GM21447 (cell line): Measurements from ENCODE around the gene TXNIP.
"Not testable (repeated sequence)": the region's sequence is repeated elsewhere in the genome, so short reads cannot be mapped to it uniquely, and the experiment has no call there.

Experiments used
- ATAC-seq: cut with Tn5 transposase; IDR thresholded peaks from one replicate; pipeline ENCODE4 v1.9.1; 2021; ENCODE audit not compliant: unreplicated experiment

Gene TXNIP, protein sequence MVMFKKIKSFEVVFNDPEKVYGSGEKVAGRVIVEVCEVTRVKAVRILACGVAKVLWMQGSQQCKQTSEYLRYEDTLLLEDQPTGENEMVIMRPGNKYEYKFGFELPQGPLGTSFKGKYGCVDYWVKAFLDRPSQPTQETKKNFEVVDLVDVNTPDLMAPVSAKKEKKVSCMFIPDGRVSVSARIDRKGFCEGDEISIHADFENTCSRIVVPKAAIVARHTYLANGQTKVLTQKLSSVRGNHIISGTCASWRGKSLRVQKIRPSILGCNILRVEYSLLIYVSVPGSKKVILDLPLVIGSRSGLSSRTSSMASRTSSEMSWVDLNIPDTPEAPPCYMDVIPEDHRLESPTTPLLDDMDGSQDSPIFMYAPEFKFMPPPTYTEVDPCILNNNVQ

DNA sequence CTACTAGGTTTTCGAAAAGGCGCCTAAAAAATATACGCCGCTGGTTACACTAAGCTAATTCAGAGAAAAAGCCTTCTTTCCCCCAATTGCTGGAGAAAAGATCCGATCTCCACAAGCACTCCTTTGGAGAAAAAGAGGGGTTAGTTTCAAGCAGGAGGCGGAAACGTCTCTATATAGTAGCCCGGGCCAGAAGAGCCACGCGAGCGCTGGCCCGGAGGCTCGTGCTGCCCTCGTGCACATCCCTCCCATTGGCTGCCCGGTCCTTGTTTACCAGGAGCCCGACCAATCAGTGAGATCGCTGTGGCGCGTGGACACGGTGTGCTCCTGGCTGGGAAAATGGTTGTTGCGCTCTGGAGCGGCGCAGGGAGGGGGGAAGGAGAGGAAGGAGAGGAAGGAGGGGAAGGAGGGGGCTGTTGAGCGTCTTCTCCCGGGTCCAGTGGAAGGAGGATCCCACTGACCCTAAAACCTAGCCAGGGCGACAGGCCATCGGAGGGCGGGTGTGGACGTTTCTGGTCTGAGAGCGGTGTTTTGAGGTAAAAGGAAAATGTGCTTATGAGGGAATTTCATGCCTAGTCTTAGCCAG lies at the start of gene TXNIP:
TXNIP (minus strand) TSS at position 147 of the 583 bp plus-strand sequence. CDS start 313 bp downstream, outside the sequence.
- ATAC-seq = peak; percentile 91

DNA sequence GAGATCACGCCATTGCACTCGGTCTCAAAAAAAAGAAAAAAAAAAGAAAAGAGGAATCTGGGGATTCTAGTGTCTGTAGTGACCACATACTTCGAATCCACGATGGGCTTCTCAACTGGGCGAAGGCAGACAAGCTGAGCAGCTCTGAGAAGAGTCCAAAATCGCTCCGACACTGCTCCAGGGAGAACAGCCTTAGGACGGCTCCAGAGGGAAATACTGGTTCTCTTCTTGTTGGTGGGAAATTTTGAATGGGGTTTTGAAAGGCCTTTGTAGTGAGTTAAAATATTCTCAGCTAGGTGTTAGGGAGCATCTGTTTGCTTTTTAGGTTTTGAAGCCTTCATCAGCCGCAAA lies 43.4 kb upstream of the TXNIP start:
- no peak for ATAC-seq

DNA sequence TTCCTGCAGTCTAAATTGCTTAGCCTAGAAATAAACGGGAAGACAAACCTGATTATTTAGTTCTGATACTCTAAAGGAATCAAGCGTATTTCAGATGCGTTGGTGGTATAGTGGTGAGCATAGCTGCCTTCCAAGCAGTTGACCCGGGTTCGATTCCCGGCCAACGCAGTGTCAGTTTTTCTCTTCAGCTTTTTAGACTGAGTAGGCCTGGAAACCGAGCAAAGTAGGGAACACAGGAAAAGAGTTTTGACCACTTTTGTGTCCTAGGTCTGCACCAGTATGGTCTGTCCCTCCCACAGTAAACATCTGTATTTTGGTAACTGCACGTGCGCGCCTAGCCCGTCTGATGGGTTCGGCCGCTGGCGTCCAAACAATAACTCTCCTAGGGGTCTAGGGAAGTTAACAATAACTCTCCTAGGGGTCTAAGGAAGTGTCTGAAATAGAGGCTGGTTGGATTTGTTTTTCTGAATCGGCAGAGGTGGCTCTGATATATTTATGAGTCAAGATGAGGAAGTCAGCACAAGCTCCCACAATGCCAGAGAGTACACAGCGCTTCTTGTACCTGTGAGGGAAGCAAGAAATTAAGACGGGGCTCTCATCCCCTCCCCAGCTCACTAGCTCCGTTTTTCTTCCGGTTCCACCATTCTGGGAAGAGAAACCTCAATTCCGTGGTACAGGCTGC lies 40.7 kb upstream of the TXNIP start:
- ATAC-seq = peak; percentile 33

DNA sequence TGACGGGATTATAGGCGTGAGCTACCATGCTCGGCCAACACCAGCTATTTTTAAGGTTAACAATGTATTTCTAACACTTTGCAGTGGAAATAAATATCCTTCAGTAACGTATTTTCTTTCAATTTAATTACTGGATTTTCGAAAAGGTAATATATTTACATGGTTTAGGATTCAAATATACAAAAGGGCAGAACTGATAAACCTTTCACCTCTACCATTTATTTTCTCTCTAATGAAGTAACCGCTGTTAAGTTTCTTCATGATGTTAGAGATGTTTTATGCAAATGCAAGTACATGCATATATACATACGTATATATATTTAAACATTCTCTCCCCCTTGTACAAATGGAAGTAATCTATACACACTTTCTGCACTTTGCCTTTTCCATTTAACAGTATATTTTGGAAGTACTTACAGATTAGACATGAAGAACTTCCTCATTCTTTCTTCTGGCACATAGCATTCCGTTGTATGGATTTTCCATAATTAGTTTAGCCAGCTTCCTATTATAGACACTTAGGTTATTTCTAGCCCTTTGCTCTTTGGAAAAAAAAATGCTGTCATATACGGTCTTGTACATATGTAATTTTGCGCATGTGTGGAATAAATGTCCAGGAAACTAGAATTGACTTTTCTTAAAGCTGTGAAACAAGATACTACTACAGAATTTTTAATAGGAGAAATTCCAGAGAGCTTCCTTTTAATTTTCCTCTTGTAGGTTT lies 40.0 kb upstream of the TXNIP start:
- ATAC-seq = no peak

DNA sequence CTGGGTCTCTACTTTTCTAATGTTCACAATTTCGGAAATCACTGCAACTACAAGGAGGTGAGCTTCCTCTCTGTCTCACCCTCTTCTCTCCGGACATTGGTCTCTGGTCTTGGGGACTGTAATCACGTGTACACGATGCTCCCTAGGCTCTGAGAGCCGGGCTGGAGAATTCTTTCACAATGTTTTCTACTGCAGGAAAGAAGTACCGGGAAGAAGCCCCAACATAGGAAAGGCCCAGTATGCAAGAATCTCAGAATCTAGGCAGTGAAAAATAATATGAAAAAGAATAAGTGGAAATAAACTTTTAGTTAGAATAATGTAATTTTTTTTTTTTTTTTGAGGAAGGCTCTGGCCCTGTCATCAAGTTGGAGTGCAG lies 38.7 kb upstream of the TXNIP start:
- ATAC-seq = no peak

DNA sequence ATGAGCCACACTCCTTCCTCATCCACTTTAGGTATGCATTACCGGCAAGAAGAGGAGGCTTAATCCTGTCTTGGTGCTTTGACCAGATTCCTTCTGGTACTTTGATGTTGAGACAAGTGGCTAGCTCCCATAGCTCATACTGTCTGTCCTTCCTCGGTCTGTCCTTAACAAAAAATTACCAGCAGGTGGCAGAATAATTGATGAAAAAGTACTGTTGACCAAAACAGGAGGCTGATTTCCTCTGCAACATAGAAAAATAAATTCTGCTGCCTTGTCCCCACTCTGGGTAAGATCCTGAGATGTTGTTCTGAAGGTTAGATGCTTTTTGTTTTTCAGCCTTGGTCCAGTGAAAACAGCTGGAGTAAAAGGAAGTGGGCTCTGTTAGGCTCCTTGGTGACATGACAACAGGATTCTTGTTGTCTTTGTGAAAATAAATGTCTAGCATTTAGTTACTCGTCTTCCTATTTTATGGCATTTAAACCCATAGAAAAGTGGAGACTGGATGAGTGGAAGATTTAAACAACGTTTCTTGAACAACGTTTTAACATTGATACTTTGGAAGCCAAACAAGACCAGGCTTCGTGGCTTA lies 36.3 kb upstream of the TXNIP start:
- ATAC-seq = no peak

DNA sequence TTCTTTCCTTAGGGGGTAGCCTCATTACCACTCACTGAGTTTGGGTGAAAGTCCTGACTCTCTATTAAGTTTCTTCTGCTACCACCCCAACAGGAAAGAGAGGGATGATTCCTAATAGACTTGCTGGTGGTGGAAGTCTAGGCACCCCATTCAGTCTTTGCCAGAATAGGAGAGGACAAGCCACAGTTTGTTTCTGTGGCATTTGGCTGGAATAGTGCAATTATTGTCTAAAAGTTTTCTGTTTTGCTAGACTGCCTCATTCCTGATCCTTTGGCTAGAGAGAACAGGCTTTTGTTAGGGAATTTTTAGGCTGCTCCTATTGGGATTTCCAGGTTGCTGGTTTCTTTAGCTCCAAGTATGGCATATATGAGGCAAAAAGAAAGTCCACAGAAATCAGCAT lies 35.1 kb upstream of the TXNIP start:
- no peak for ATAC-seq

DNA sequence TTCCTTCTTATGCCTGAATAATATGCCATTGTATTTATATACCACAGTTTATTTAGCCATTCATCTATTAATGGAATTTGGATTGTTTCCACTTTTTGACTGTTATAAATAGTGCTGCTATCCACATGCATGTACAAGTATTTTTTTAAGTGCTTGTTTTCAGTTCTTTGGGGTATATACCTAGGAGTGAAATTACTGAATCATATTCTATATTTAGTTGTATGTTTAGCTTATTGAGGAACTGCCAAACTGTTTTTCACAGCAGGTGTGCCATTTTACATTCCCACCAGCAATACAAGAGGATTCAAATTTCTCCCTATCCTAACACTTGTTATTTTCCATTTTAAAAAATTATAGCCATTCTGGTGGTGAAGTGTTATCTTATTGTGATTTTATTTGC lies 32.7 kb upstream of the TXNIP start:
- ATAC-seq = no peak

DNA sequence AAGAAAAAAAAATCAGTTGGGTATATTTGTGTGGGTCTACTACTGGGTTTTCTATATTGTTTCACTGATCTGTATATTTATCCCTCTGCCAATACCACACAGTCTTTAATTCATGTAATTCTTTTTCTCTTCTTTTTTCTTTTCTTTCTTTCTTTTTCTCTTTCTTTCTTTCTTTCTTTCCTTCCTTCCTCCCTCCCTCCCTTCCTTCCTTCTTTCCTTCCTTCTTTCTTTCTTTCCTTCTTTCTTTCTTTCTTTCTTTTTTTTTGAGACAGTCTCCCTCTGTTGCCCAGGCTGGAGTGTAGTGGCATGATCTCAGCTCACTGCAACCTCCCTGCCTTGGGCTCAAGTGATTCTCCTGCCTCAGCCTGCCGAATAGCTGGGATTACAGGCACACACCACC lies 30.3 kb upstream of the TXNIP start:
- ATAC-seq = not testable (repeated sequence)

DNA sequence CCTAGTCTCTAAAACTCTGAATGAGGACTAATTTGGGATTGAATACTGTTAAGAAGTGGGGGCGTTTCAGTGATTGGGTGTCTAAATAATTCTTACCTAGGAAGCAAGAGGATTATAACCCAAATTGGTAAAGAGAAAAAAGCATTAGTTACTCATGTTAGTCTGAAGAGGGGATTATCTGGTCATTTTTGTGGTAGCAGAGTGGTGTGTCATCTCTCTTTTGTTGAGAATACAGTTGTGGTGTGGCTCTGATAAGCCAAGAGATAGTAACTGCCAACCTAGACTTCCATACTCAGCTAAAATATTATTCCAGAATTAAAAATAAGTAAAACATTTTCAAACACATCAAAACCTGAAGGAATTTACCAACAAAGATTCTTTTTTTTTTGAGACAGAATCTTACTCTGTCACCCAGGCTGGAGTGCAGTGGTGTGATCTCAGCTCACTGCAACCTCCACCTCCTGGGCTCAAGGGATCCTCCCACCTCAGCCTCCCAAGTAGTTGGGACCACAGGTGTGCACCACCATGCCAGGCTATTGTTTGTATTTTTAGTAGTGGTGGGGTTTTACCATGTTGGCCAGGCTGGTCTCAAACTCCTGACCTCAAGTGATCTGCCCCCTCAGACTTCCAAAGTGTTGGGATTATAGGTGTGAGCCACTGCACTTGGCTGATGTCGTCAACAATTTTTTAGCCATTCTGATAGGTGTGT lies 29.6 kb upstream of the TXNIP start:
- ATAC-seq = not testable (repeated sequence)

DNA sequence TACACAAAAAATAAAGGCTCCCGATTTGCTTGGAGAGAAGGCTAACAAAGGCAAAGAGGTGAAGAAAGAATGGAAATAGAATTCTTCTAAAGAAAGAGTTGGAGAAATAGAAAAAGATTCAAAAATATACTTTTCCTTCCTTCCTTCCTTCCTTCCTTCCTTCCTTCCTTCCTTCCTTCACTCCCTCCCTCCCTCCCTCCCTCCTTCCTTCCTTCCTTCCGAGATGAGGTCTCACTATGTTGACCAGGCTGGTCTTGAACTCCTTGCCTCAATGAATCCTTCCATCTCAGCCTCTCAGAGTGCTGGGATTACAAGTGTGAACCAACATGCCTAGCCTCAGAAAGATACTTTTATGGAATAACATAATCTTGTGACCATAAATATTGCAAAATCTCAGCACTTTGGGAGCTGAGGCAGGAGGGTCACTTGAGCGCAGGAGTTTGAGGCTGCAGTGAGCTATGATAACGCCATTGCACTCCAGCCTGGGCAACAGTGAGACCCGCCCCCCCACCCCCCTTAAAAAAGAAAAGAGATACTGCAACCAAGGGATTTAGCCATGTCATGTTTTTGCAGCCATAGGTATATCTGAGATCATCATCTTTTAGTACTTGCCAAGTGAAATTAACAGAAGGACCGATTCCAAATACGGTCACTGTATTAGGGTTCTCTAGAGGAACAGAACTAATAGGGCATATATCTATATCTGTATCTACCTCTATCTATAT lies 26.2 kb upstream of the TXNIP start:
- no peak for ATAC-seq

DNA sequence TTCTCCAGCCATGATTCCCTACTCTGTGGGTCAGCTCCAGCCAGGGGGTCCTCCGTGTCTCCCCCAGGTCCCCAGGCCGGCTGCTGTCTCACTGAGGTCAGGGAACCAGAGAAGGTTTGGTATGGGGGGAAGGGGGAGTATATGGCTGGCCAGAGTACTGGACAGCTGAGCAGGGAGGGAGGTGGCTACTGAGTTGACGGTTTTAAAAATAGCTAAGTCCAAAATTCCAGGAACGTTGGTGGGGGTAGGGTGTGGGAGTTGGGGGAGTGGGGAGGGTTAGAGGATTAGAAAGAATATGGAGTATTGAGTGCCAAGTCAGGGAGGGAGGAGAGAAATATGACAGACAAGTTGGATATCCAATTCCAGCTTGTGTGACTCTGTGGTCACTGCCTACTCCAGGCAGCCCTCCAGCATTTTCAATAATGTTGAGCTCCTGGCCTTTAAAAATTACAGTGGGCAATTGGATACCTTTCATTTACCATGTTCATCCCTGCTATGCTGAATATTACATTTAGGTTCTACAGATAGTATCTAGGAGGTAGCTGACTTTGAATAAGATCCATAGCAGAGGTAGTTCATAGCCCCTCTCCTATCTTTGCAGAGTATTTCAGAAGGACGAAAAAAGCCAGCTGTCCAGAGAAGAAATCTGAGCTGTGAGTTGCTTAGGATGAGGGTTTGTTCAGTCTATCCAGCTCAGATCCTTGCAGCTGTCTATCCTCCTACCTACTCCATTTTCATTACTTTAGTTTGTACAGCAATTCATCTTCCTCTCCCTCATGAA lies 25.4 kb upstream of the TXNIP start, which contains the start of gene HJV:
HJV (minus strand) TSS at position 114 of the 781 bp plus-strand sequence. CDS start 1,504 bp downstream, outside the sequence.
- ATAC-seq = no peak

DNA sequence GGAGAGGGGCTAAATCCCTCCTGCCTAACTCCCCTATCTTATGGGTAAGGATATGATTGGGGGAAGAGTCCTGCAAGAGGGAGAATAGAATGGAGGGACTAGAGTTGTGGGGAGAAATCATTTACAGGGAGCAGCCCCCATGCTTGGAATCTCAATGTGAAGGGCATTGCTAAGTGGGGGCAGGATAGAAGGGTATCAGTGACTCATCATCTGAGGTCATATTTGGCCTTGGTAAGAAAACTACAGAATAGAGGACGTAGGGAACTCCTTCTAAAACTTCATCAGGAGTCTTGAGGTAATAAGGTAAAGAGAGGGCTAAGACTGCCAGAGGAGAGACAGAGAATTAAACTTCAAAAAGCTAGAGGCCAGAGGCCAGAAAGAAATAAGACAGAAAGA lies 24.7 kb upstream of the TXNIP start:
- no peak for ATAC-seq

DNA sequence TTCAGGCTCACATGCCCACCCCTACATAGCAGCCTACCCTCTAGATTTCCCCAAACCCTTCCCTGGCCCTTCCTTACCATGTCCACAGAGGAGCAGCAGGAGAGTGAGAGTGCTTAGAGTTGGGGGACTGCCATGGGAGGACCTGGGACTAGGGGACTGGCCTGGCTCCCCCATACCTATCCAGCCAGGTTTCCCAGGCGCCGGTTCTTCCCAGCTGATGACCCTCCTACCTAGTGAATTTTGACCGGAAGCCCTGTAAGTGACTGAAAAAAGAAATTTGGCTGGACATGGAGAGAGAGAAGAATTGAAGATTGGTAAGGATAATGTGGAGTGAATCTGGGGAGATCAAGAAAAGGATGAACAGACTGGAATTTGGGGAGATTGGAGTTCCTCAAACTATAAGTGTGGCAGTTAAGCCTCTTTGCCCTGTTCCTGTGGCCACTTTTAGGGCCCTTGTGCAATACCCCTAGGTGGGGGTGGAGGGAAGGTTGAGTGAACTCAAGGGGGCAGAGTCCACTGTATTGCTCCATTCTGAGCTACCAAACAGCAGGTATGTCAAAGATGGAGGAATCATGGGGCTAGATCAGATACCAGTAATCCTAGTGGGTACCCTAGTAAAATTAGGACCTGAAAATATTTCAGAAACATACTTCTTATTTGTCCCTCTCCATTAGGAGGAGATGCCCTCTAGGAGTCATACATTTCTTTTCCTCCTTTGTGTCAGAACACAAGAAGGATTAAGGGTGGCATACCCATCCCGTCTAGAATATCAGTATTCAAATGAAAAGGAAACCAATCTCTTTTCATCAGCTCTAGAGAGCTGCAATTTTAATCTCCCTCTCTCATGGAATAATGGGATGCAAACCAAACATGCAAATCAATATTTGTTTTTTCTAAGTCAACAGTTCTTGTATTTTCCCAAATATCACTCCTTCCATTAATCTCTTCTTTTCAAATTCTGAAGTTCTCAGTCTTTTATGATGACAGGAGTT lies 24.0 kb upstream of the TXNIP start:
- ATAC-seq = no peak

DNA sequence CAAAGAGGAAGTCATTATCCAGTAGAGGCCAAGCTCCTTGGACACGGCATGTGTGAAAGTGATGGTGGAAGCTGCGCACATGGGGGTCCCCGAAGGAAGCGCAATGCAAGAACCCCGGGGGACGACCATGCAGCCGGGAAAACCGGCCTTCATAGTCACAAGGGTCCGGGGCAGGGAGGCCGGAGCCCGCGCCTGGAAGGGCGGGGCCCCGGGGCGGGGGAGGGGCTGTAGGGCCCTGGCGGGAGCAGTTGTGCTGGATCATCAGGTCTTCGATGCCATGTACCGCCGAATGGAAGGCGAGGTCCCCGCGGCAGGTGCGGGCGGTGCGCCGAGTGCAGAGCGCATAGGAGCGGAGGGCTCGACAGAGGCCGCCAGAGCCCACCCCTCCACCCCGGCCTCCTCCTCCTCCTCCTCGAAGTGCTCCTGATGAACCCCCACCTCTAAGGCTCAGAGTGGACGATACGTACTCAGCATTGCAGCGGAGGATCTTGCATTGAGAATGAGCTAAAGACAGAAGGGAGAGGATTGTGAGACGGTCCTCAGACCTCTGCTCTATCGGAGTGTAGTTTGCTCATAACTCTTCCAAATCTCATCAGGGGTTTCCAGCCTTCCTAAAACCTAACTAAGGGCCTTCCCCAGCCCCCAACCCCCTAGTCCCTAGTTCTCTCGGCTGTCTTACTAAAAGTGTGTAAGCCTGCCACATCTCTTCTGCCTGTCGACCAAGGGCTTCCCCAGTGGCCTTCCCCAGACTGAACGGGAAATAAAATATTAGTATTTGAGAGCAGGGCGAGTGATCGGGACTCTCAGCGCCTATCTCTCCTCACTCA lies 23.1 kb upstream of the TXNIP start:
- no peak for ATAC-seq

DNA sequence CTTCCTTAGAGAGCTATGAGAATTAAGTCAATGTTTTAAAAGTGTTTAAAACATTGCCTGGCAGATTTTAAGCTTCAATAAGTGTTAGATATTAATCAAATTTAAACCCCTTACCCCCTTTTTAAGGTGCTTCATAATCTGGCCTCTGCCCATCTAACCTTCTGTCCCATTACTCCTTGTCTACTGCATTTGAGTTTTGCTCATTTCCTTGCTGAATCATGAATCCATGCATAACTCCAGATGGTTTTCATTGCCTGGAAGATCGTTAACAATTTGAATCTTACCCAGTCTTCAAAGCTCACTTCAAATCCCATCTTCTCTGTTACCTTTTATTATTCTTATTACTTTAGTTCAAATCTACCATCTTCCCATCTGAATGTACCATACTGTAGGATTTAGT lies 20.5 kb upstream of the TXNIP start:
- ATAC-seq = no peak

DNA sequence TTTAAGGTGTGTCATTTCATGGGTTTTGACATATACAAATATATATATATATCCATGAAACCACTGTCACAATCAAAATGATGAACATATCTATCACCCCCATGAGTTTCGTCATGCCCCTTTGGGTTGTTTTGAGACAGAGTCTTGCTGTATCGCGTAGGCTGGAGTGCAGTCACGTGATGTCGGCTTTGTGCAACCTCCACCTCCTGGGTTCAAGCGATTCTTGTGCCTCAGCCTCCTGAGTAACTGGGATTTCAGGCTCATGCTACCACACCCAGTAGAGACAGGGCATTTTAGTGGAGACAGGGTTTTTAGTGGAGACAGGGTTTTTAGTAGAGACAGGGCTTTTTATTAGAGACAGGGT lies 17.2 kb upstream of the TXNIP start:
- no peak for ATAC-seq
